Adrenal gland (tissue), 12 donors: ENCODE results near the gene HRAS. TPM values are rescaled to one million over a fixed set of nuclear protein-coding genes. Genes with fewer than 3 reads are reported as not detected.
A peak's percentile ranks its signal among the peaks of the same experiment; 100 is the strongest.

Source experiments
- DNase-seq, 7 donors: peaks; one replicate each; pipeline ENCODE4 v3.0.0-alpha.2; 2019 to 2020
- H3K27ac ChIP-seq, 5 donors: fragments of 200-600 bp; sonication (generic) in 4 of 5; 1 replicate in 3 of 5; 2 replicates in 2 of 5; pipeline versions ENCODE4 v1.5.1 to v1.8.0; 2016 to 2020; ENCODE audit warnings: mild to moderate bottlenecking in 1 of 5
- H3K27me3 ChIP-seq: fragments of 200-600 bp; 2 replicates; pipeline ENCODE4 v1.8.0; 2021
- H3K36me3 ChIP-seq, 2 donors: fragments of 200-600 bp; replicated peaks in 1 of 2; 1 replicate in 1 of 2; 2 replicates in 1 of 2; pipeline versions ENCODE4 v1.5.1 to v1.8.0; 2018 to 2022
- H3K4me1 ChIP-seq, 2 donors: fragments of 200-600 bp; replicated peaks in 1 of 2; 1 replicate in 1 of 2; 2 replicates in 1 of 2; pipeline versions ENCODE4 v1.5.1 to v1.8.0; 2018 to 2021
- H3K4me3 ChIP-seq, 4 donors: fragments of 200-600 bp; sonication (generic) in 3 of 4; one replicate each; pipeline ENCODE4 v1.5.1; 2016 to 2018
- H3K9me3 ChIP-seq, 3 donors: fragments of 200-600 bp; sonication (generic) in 1 of 3; replicated peaks in 1 of 3; 1 replicate in 2 of 3; 2 replicates in 1 of 3; pipeline versions ENCODE4 v1.5.1 to v1.8.0; 2016 to 2021
- CTCF ChIP-seq, 6 experiments: fragments of 450-650 bp in 4 of 6; fragments of 200-600 bp in 2 of 6; sonication (generic) in 1 of 6; IDR thresholded peaks; 1 replicate in 5 of 6; 2 replicates in 1 of 6; pipeline versions ENCODE4 v1.5.1 to v1.8.0; 2016 to 2021; ENCODE audit warnings: antibody characterized with exemption in 6 of 6, mild to moderate bottlenecking in 2 of 6, moderate library complexity in 1 of 6
- POLR2A ChIP-seq, 2 donors: fragments of 450-650 bp; IDR thresholded peaks; one replicate each; pipeline ENCODE4 v1.6.1; 2017; ENCODE audit warnings: antibody characterized with exemption in 2 of 2, mild to moderate bottlenecking in 2 of 2, moderate library complexity in 1 of 2
- WGBS, 4 donors: extraction: QIAGEN DNeasy Blood & Tissue Kit in 2 of 4; methylation state at CpG; one replicate each; pipeline versions ENCODE4 v1.1.5 to v1.1.7; 2013 to 2017; 5-methylcytosine and 5-hydroxymethylcytosine counted together
- intact Hi-C, 2 donors: fragments of 100-400 bp; cut with DNase I; formaldehyde crosslinking; loops; one replicate each; pipeline versions ENCODE4 v1.14.1 to v1.15.0; 2022 to 2023
- polyA plus RNA-seq, 3 donors: library from polyadenylated mRNA; stranded (reverse); fragments of 200-250 nt in 2 of 3; fragments of 350-450 nt in 1 of 3; fragmentation: Illumina TruSeq in 1 of 3; extraction: RNeasy Lipid Tissue Mini Kit (QIAGEN cat#74804) in 1 of 3; gene quantifications; one replicate each; pipeline ENCODE4 v1.2.3, GENCODE V29; 2013 to 2014
- total RNA-seq, 9 donors: library from RNA; depleted of rRNA in 4 of 9; stranded (reverse); fragments of >200 nt in 4 of 9; fragments of 120-200 nt in 1 of 9; fragmentation: NEBNext Ultra II Directional in 1 of 9; extraction: Animal tissue kit (Norgen Biotek cat#: 25700) in 1 of 9; gene quantifications; one replicate each; pipeline versions ENCODE4 v1.1.0 to v1.2.4, GENCODE V29; 2013 to 2023
- donor health status: healthy with polysubstance abuse.
- donor health status: Bipolar disorder and iron deficiency.
- donor health status: DM: yes; HTN: yes; CAD: no.
- donor health status: DM: no; HTN: no; CAD: no.
- donor health status: DM: no; HTN: no; CAD: no.
- donor health status: DM: yes; HTN: yes; CAD: no.

HRAS gene
- total and polyA plus RNA-seq, 12 donors, result 10.8 to 190 (median 39.0) TPM

DNA sequence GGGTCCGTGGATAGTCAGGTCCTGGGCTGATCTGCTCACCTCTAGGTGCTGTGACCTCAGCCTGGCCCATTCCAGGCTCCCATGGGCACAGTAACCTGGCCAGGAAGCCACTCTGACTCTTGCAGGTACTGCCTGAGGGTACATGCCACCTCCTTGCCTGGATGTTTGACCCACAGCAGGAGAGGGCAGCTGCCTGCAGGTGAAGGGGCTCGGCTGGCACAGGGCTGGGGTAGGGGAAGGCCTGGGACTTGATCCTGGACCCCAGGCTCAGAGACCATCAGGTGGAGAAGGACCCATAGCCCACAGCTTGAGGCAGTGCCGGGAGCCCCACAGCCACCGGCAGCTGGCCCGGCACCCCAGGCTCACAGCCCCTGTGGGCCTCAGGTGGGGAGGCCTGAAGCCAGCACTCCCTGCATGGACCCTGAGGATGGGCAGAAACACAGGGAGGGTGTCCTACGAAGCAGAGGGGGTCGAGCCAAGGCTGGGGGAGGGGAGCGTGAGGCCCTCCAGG is 4.7 kb upstream of the HRAS start:
- no peaks in the 10 kb centered on the region for H3K9me3 ChIP-seq
- intact Hi-C loops, result no loop called here
- H3K27me3 ChIP-seq, result no peaks in the 10 kb centered on the region
- DNase-seq, result peak in 1 of 7 donors; percentile 16
- WGBS, 4 donors, result 80 to 92% (median 90%) methylated on average over 1 to 8 of the region's 8 CpGs
- H3K27ac ChIP-seq, result no peak overlapping the region
- H3K4me3 ChIP-seq, result no peak overlapping the region
- peaks cover 9 to 18% of the 10 kb centered on the region in 2 donors for H3K4me1 ChIP-seq
- TF ChIP-seq CTCF (IDR thresholded peaks at IDR 0.05) (no peak), POLR2A (IDR thresholded peaks at IDR 0.05) (no peak)
- no peaks in the 10 kb centered on the region for H3K36me3 ChIP-seq

DNA sequence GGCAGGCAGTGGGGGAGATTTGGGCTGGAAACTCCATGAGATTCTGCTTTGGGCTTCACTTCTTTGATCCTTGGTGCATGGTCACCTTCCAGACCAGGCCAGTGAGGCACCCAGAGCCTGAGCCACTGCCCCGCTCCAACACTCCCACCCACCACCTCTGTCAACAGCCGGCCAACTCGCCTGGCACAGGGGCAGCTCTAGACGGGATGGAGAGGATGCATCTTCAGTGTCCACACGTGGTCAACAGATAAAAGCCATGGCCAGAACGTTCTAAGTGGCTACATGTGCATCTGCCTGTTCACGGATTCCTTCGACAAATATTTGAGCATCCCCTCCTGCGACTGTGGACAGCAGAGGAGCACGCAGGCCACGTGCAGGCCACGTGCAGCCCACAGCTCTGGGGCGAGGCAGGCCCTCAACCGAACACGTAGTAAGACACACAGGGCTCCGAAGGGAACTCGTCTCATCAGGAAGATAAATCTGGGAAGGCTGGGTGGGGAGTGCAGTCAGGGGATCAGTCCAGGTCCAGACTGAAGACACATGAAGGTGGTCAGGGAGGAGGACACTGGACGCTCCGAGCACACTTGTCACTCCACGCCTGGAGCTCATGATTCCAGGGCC is 3.2 kb upstream of the HRAS start:
- 88 to 92% (median 92%) methylated on average over 6 to 20 of the region's 20 CpGs for WGBS, 4 donors
- intact Hi-C loops, result no loop called here
- no peaks in the 10 kb centered on the region for H3K9me3 ChIP-seq
- H3K4me1 ChIP-seq, result peaks cover 14 to 26% of the 10 kb centered on the region in 2 donors
- no peak for TF ChIP-seq POLR2A (IDR thresholded peaks at IDR 0.05)
- no peak for TF ChIP-seq CTCF (IDR thresholded peaks at IDR 0.05)
- H3K36me3 ChIP-seq, result peaks cover 0 to 2% of the 10 kb centered on the region in 2 donors
- H3K27ac ChIP-seq, result no peak overlapping the region
- no peaks in the 10 kb centered on the region for H3K27me3 ChIP-seq
- H3K4me3 ChIP-seq, result no peak overlapping the region
- peak in 1 of 7 donors; percentile 16 for DNase-seq

DNA sequence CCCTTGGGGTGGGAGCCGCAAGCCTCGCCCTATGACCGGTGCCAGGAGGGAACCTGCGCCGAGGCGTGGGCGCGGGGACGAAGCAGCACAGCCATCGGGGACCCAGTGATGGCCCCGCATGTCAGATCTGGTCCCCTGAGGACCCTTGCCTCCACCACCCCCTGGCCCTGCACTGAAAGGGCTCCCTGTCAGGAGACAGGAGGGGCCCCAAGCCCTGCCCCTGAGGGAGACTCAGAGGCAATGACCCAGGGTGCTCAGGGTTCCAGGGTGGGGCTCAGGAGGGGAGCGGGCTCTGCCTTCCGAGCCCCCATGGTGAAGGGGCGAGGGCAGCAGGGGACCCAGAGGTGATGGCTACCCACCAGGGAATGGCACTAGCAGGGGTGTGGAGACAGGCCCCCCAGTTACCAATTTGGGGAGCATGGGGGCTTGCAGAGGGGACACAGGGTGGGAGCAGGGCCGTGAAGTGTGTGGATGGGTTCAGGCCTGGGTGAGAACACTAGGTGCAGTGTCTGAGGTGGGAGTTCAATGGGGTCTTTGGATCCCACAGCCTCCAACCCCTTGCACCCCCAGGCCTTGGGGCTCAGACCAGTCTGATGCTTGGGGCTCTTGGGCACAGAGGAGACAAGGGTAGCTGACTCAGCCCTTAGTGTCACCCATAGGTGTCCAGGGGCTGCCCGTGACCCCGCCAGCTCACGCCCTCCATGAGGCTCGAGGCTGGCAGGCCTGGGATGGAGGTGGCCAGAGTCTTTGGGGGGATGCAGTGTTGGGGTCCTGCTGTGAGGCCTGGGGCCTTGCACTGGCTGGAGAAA is 2.5 kb upstream of the HRAS start:
- H3K27me3 ChIP-seq, result no peaks in the 10 kb centered on the region
- H3K9me3 ChIP-seq, result no peaks in the 10 kb centered on the region
- DNase-seq, result peak in 1 of 7 donors; percentile 25
- TF ChIP-seq CTCF (IDR thresholded peaks at IDR 0.05), result no peak
- H3K27ac ChIP-seq, result no peak overlapping the region
- peaks cover 0 to 9% of the 10 kb centered on the region in 2 donors for H3K36me3 ChIP-seq
- intact Hi-C loops, result no loop called here
- 47 to 100% (median 60%) methylated on average over 2 to 19 of the region's 19 CpGs for WGBS, 4 donors
- H3K4me3 ChIP-seq, result peak overlapping the region in 1 of 4 donors; percentile 55
- H3K4me1 ChIP-seq, result peaks cover 14 to 26% of the 10 kb centered on the region in 2 donors

GRCh38 chr11:536841-537621 is 1.7 kb upstream of the HRAS start, which contains the start of gene LRRC56:
Gene LRRC56 (plus strand): TSS chr11:537527. CDS start chr11:540685, 3,158 bp downstream.
- Histone ChIP-seq H3K27ac (no peak within 1 kb of the TSS), H3K27me3 (no peaks in the 10 kb centered on the region), H3K9me3 (no peaks in the 10 kb centered on the region), H3K4me1 (peaks cover 14 to 26% of the 10 kb centered on the region in 2 donors), H3K4me3 (peak within 1 kb of the TSS in 1 of 4 donors; percentile 55), H3K36me3 (peaks cover 0 to 17% of the 10 kb centered on the region in 2 donors)
- DNase-seq, result peak; percentile 65 to 90 (median 77)
- intact Hi-C loops, result no loop called here
- TF ChIP-seq CTCF (IDR thresholded peaks at IDR 0.05) (no peak), POLR2A (IDR thresholded peaks at IDR 0.05) (peak in 1 of 2 donors; percentile 15)
- 3 to 10% (median 5%) methylated on average over 4 to 93 of the region's 93 CpGs for WGBS, 4 donors
